IPS DF 4.7 (cell line): ENCODE measurements around the gene FAM47C.
"Not testable (repeated sequence)": the region's sequence is repeated elsewhere in the genome, so short reads cannot be mapped to it uniquely, and the experiment has no call there.

ENCODE experiments used
- DNase-seq: peaks from one replicate; pipeline ENCODE4 v3.0.0-alpha.2; 2013; ENCODE audit warnings: low spot score; ENCODE audit errors: extremely low read depth

FAM47C gene

GRCh38 chrX:37008182-37008581 lies at the start of gene FAM47C:
FAM47C (plus strand) TSS chrX:37008366; CDS start chrX:37008411, 45 bp downstream.
- not testable (repeated sequence) for DNase-seq

GRCh38 chrX:36961590-36961989 lies 46.6 kb upstream of the FAM47C start:
- DNase-seq = no peak

GRCh38 chrX:36963069-36963808 lies 44.9 kb upstream of the FAM47C start:
- no peak for DNase-seq

GRCh38 chrX:36963852-36964251 lies 44.3 kb upstream of the FAM47C start:
- DNase-seq = no peak

GRCh38 chrX:36973575-36973974 lies 34.6 kb upstream of the FAM47C start:
- DNase-seq = no peak

- DNase-seq = no peak
Measured at GRCh38 chrX:36974911-36975310, 33.3 kb upstream of the FAM47C start.

GRCh38 chrX:36978886-36979285 lies 29.3 kb upstream of the FAM47C start:
- no peak for DNase-seq

GRCh38 chrX:36983831-36984230 lies 24.3 kb upstream of the FAM47C start:
- DNase-seq = no peak

- not testable (repeated sequence) for DNase-seq
Measured at GRCh38 chrX:36985416-36986209, 22.6 kb upstream of the FAM47C start.

- DNase-seq = no peak
Measured at GRCh38 chrX:36986231-36986630, 21.9 kb upstream of the FAM47C start.

- DNase-seq = not testable (repeated sequence)
Measured at GRCh38 chrX:36987212-36987611, 21.0 kb upstream of the FAM47C start.

- no peak for DNase-seq
Measured at GRCh38 chrX:37000140-37000539, 8.0 kb upstream of the FAM47C start.

- DNase-seq = no peak
Measured at GRCh38 chrX:37010496-37010895, 2.3 kb downstream of the FAM47C start.

GRCh38 chrX:37034260-37034659 lies 26.1 kb downstream of the FAM47C start:
- not testable (repeated sequence) for DNase-seq

GRCh38 chrX:37036674-37037220 lies 28.6 kb downstream of the FAM47C start:
- not testable (repeated sequence) for DNase-seq

- DNase-seq = not testable (repeated sequence)
Measured at GRCh38 chrX:37038814-37039213, 30.6 kb downstream of the FAM47C start.

GRCh38 chrX:37042956-37043885 lies 35.1 kb downstream of the FAM47C start:
- DNase-seq = not testable (repeated sequence)

- DNase-seq = no peak
Measured at GRCh38 chrX:37047776-37048175, 39.6 kb downstream of the FAM47C start.

- not testable (repeated sequence) for DNase-seq
Measured at GRCh38 chrX:37057572-37057971, 49.4 kb downstream of the FAM47C start.

- no peak for DNase-seq
Measured at GRCh38 chrX:37060999-37061398, 52.8 kb downstream of the FAM47C start.
